K562 (cell line): ENCODE results near the gene ZNF222. TPM values are rescaled to one million over a fixed set of nuclear protein-coding genes. Genes with fewer than 3 reads are reported as not detected.

ENCODE experiments used
- BCOR ChIP-seq: fragments of 450-650 bp; IDR thresholded peaks from 2 replicates; pipeline ENCODE4 v1.6.1; 2016
- KDM2B ChIP-seq: fragments of 250-450 bp; sonication (Bioruptor Pico); IDR thresholded peaks from 2 replicates; pipeline ENCODE4 v1.8.0; 2021; ENCODE audit warnings: mild to moderate bottlenecking, moderate library complexity
- MIER1 ChIP-seq: fragments of 450-650 bp; IDR thresholded peaks from 2 replicates; pipeline ENCODE4 v1.6.1; 2016; ENCODE audit warnings: antibody characterized with exemption, mild to moderate bottlenecking, low read depth
- PML ChIP-seq: IDR thresholded peaks from 2 replicates; pipeline ENCODE4 v1.6.1; 2012; ENCODE audit warnings: low read length, inconsistent platforms
- ZBTB17 ChIP-seq: fragments of 450-650 bp; formaldehyde crosslinking; IDR thresholded peaks from 2 replicates; pipeline ENCODE4 v1.4.0; 2020; ENCODE audit warnings: mild to moderate bottlenecking
- ZNF408 ChIP-seq: fragments of 250-450 bp; sonication (Bioruptor Pico); IDR thresholded peaks from 2 replicates; pipeline ENCODE4 v1.4.0; 2020; ENCODE audit warnings: low read depth, mild to moderate bottlenecking, moderate library complexity
- ZNF57 ChIP-seq: fragments of 450-650 bp; formaldehyde crosslinking; IDR thresholded peaks from 2 replicates; pipeline ENCODE4 v1.4.0; 2020; ENCODE audit warnings: mild to moderate bottlenecking, moderate library complexity
- ZNF584 ChIP-seq: fragments of 200-800 bp; sonication (Bioruptor generic); IDR thresholded peaks from 2 replicates; pipeline ENCODE4 v1.6.1; 2016; ENCODE audit warnings: low read depth, mild to moderate bottlenecking, missing genetic modification characterization, missing compliant biosample characterization
- polyA plus RNA-seq, 8 experiments: library from polyadenylated mRNA; depleted of rRNA in 4 of 8; stranded (reverse) in 5 of 8; unstranded in 3 of 8; fragments of >200 nt; fragmentation: Nextera tagmentation in 2 of 8; fragmentation: Illumina TruSeq in 1 of 8; extraction: Ambion mirVana in 2 of 8; extraction: Trizol in 1 of 8; gene quantifications; 2 replicates each; pipeline versions ENCODE4 v1.2.1 to v1.2.3, GENCODE V29; 2011 to 2014; ENCODE audit warnings: inconsistent platforms in 1 of 8, missing spikeins in 1 of 8
- total RNA-seq, 7 experiments: library from RNA; depleted of rRNA in 6 of 7; stranded (reverse); fragments of >200 nt in 6 of 7; fragmentation: Illumina TruSeq in 2 of 7; extraction: Trizol in 2 of 7; gene quantifications; 2 replicates each; pipeline versions ENCODE4 v1.2.1 to v1.2.3, GENCODE V29; 2011 to 2021; ENCODE audit warnings: low replicate concordance in 1 of 7
- TF ChIP-seq, protein P1 (sequence below), 2 experiments: fragments of 450-650 bp; formaldehyde crosslinking in 1 of 2; IDR thresholded peaks; 2 replicates each; pipeline versions ENCODE4 v1.4.0 to v1.6.1; 2014 to 2020; ENCODE audit warnings: mild to moderate bottlenecking in 2 of 2, borderline replicate concordance in 1 of 2, low read depth in 1 of 2
- TF ChIP-seq, protein P2 (sequence below): fragments of 450-650 bp; formaldehyde crosslinking; conservative IDR thresholded peaks from 2 replicates; pipeline ENCODE4 v1.4.0; 2022; ENCODE audit warnings: mild to moderate bottlenecking, missing genetic modification characterization
- TF ChIP-seq, protein P3 (sequence below): fragments of 450-650 bp; formaldehyde crosslinking; IDR thresholded peaks from 2 replicates; pipeline ENCODE4 v1.4.0; 2022; ENCODE audit warnings: missing genetic modification characterization

ZNF222 gene
- total and polyA plus RNA-seq, 9 of the 15 experiments (the other 6 are each of a cell fraction or from before 2014, with no cell fraction given): 2.3 to 4.5 (median 3.0) TPM

DNA sequence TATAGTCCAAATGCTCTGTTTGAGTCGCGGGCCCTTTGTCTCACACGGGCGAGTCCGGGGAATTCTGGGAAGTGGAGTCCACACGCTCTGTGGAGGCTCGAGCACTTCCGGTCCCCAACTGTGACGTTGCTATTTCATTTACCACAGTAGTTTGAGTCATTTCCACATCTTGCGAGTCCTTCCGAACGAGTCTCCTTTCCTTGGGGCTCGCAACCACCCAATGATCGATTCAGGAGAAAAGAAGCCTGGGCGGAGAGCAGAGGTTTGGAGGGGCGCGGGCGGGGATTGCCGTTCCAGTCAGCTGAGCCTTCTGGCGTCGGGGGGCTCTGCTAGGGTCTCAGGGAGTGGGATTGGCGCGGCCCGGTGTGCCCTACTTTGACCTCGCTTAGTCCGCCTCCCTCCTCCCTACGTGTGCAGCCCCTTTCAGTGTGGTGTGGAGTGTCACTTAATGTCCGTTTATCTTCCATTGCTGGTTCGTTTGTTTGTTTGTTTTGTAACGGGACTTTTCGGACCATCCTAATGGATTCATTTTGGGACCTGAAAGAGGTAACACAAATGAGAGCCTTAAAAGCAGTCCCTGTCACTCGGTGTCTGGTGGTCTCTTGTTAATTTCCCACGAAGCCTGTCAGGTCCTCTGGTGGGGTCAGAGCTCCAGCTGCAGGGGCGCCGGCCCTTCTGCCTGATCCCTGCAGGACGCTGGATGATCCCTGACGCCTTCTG lies at the start of gene ZNF222 (continued):
- TF ChIP-seq, protein P1, sequence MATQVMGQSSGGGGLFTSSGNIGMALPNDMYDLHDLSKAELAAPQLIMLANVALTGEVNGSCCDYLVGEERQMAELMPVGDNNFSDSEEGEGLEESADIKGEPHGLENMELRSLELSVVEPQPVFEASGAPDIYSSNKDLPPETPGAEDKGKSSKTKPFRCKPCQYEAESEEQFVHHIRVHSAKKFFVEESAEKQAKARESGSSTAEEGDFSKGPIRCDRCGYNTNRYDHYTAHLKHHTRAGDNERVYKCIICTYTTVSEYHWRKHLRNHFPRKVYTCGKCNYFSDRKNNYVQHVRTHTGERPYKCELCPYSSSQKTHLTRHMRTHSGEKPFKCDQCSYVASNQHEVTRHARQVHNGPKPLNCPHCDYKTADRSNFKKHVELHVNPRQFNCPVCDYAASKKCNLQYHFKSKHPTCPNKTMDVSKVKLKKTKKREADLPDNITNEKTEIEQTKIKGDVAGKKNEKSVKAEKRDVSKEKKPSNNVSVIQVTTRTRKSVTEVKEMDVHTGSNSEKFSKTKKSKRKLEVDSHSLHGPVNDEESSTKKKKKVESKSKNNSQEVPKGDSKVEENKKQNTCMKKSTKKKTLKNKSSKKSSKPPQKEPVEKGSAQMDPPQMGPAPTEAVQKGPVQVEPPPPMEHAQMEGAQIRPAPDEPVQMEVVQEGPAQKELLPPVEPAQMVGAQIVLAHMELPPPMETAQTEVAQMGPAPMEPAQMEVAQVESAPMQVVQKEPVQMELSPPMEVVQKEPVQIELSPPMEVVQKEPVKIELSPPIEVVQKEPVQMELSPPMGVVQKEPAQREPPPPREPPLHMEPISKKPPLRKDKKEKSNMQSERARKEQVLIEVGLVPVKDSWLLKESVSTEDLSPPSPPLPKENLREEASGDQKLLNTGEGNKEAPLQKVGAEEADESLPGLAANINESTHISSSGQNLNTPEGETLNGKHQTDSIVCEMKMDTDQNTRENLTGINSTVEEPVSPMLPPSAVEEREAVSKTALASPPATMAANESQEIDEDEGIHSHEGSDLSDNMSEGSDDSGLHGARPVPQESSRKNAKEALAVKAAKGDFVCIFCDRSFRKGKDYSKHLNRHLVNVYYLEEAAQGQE (IDR thresholded peaks at IDR 0.05; ENCODE audit: borderline replicate concordance): no peak
- TF ChIP-seq, protein P1 (CRISPR knock-in tag; IDR thresholded peaks at IDR 0.05; ENCODE audit: low read depth): no peak
- TF ChIP-seq KDM2B (CRISPR knock-in tag): no peak
- no peak for TF ChIP-seq ZNF57
- no peak for TF ChIP-seq MIER1
- no peak for TF ChIP-seq BCOR
- TF ChIP-seq, protein P2, sequence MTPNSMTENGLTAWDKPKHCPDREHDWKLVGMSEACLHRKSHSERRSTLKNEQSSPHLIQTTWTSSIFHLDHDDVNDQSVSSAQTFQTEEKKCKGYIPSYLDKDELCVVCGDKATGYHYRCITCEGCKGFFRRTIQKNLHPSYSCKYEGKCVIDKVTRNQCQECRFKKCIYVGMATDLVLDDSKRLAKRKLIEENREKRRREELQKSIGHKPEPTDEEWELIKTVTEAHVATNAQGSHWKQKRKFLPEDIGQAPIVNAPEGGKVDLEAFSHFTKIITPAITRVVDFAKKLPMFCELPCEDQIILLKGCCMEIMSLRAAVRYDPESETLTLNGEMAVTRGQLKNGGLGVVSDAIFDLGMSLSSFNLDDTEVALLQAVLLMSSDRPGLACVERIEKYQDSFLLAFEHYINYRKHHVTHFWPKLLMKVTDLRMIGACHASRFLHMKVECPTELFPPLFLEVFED (CRISPR knock-in tag): no peak
- TF ChIP-seq ZNF408 (CRISPR knock-in tag): no peak
- TF ChIP-seq, protein P3, sequence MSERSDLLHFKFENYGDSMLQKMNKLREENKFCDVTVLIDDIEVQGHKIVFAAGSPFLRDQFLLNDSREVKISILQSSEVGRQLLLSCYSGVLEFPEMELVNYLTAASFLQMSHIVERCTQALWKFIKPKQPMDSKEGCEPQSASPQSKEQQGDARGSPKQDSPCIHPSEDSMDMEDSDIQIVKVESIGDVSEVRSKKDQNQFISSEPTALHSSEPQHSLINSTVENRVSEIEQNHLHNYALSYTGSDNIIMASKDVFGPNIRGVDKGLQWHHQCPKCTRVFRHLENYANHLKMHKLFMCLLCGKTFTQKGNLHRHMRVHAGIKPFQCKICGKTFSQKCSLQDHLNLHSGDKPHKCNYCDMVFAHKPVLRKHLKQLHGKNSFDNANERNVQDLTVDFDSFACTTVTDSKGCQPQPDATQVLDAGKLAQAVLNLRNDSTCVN (CRISPR knock-in tag): no peak
- TF ChIP-seq ZBTB17 (CRISPR knock-in tag): no peak
- TF ChIP-seq ZNF584 (CRISPR knock-in tag): no peak
- TF ChIP-seq PML: 0 out of 2 replicates have a peak, but pooled peaks have one; percentile 25
